Skeletal muscle satellite cell (primary cell): ENCODE measurements around the gene LAPTM5.

Source experiments
- H3K27me3 ChIP-seq: 2 replicates; pipeline ENCODE4 v1.7.0; 2013; ENCODE audit warnings: low read length; ENCODE audit not compliant: control insufficient read depth, insufficient read depth
- H3K36me3 ChIP-seq: 2 replicates; pipeline ENCODE4 v1.7.0; 2013; ENCODE audit warnings: mild to moderate bottlenecking, control low read depth, low read length; ENCODE audit not compliant: insufficient read depth
- H3K4me1 ChIP-seq: 2 replicates; pipeline ENCODE4 v1.7.0; 2013; ENCODE audit warnings: low read length; ENCODE audit not compliant: control insufficient read depth, insufficient read depth
- H3K4me2 ChIP-seq: 2 replicates; pipeline ENCODE4 v1.7.0; 2013; ENCODE audit warnings: mild to moderate bottlenecking, low read length
- H3K4me3 ChIP-seq: 2 replicates; pipeline ENCODE4 v1.7.0; 2013; ENCODE audit warnings: low read length
- H3K9ac ChIP-seq: 2 replicates; pipeline ENCODE4 v1.7.0; 2013; ENCODE audit warnings: mild to moderate bottlenecking, low read depth, low read length, moderate library complexity
- H3K9me3 ChIP-seq: replicated peaks from 2 replicates; pipeline ENCODE4 v1.7.0; 2013; ENCODE audit warnings: mild to moderate bottlenecking, control low read depth, low read length

The LAPTM5 gene

DNA sequence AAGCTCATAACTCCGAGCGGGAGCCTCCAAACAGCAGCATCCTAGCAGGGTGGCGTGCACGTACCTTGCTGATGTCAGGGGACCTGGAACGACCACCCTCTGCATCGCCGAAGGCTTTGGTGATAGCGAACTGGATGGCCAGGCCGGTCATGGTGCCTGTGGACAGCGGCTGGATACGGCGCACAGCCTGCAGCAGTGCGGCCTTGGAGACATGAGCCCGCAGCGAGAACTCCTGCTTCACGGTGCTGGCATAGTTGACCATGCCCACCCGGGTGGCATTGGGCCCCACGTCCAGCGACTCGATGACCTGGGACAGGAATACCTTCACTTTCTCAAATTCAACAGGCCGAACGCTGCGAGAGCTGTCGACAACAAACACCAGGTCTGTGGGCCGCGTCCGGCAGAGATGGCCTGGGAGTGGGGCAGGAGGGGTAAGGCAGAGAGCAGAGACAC is 36.2 kb downstream of the LAPTM5 start:
- Histone ChIP-seq H3K9ac (no peak overlapping the region), H3K27me3 (no peaks in the 10 kb centered on the region), H3K9me3 (no peaks in the 10 kb centered on the region), H3K4me2 (no peak overlapping the region), H3K4me1 (peaks cover 11% of the 10 kb centered on the region), H3K36me3 (no peaks in the 10 kb centered on the region), H3K4me3 (no peak overlapping the region)

DNA sequence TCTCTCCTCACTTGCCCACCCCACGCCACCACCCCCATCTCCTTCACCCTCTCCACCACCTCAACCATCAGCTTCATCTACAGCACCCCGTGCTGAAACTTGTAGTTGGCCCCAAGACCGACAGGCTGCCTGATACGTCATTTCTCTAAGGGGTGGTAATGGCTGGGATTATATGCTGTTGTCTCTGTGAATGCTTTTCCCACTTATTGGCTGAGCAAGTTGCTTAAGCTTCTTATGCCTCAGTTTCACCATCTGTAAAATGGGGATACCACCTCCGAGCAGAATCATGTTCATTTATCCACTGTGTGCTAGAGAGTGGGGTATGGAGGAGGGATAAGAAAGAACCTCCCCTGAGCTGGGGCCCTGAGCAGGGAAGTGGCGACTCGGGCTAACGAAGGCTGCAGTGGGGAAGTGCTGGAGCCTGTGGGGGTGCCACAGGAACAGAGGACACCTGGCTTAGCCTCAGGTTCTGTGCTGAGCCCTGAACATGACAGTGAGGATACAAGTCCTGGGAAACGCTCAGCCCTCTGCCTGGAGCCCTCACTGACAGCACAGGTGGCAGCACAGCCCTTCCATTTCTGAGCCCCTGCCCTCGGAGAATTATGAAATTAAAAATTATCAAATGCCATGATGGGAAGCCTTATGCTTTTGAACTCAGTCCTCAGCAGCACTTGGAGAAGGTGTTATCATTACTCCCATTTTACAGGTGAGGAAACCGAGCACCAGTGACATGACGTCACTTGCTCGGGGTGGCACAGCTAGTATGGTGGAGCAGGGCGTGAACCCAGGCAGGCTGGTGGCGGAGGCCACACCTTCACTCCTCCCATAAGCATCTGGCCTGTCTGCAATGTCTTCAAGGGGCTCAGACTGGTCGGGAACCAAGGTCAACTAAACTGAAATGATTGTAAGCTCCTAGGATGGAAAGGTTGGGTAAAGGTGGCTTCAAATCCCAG is 37.0 kb downstream of the LAPTM5 start:
- Histone ChIP-seq H3K27me3 (no peaks in the 10 kb centered on the region), H3K9me3 (no peaks in the 10 kb centered on the region), H3K36me3 (no peaks in the 10 kb centered on the region), H3K4me1 (peaks cover 11% of the 10 kb centered on the region), H3K4me3 (no peak overlapping the region), H3K9ac (no peak overlapping the region), H3K4me2 (no peak overlapping the region)

DNA sequence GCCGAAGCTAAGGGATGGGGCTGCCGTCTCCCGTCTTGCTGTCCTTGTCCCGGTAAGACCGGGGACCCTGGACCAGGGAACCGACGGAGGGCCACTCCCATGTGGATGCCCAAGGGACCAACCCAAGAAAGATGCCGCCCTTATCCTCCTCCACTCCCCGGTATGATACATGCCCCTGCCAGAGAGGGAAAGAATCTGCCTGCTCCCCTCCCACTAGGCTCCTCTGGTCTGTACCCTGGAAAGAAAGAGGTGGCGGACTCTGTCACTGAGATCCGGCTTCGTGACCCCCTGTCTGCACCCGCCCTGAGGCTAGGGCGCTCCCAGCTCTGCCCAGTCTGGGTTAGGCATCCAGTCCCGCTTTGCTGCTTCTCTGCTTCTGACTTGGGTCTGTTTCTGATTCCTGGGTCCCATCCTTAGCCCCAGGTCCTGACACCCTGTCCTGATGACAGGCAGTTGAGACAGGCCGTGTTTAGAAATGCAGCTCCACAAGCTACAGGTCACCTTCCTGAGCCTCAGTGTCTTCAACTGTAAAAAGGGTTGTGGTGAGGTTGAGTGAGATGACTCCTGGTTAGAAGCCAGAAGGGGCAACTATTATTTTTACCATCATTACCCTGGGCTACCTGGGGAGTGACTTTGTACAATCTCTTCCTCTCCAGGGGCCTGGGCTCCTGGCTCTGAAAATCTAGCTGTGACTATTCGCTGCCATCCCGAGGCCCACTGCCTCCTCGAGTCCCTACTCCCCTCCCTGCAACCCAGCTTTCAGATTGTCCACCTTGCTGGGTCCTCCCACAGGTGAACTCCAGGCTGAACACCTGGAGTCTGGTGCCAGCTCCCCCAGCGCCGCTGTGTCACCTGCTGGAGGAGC is 37.9 kb downstream of the LAPTM5 start:
- Histone ChIP-seq H3K27me3 (no peaks in the 10 kb centered on the region), H3K4me2 (peak overlapping the region; percentile 80), H3K4me3 (peak overlapping the region; percentile 64), H3K4me1 (peaks cover 11% of the 10 kb centered on the region), H3K36me3 (no peaks in the 10 kb centered on the region), H3K9ac (peak overlapping the region; percentile 83), H3K9me3 (no peaks in the 10 kb centered on the region)

DNA sequence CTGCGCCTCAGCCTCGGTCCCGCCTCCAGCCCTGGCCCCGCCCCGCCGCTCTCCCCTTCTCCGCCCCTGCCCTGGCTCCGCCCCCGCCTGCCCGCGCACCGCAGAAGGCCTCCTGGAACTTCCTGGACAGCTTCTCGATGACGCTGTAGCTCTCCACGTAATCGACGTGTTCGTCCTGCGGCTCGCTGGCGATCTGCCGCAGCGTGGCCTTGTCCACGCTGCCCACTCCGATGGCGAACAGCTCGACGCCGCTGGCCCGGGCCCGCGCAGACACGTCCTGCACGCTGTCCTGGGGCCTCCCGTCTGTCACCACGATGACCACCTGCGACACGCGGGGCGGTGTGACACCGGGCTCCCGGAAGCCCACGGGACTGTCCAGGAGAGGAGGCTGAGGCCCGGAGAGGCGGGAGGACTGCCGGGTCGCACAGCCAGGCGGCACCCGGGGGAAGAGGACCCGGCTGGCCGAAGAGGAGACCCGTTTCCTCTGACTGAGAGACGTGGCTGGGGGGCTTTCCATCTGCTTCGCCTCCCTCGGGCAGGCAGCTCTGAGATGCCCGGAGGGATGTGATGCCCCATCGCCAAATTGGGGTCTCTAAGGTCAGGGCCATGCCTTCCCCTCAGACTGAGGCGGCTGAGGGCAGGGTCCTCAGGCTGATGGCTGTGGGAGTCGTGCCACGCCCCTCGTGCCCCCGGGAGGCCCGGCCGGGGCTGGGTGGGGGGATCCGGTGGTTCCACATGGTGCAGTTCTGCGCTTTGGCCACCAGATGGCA is 38.8 kb downstream of the LAPTM5 start:
- Histone ChIP-seq H3K9me3 (no peaks in the 10 kb centered on the region), H3K4me1 (peaks cover 11% of the 10 kb centered on the region), H3K9ac (peak overlapping the region; percentile 83), H3K4me2 (peak overlapping the region; percentile 80), H3K27me3 (no peaks in the 10 kb centered on the region), H3K36me3 (no peaks in the 10 kb centered on the region), H3K4me3 (peak overlapping the region; percentile 64)

DNA sequence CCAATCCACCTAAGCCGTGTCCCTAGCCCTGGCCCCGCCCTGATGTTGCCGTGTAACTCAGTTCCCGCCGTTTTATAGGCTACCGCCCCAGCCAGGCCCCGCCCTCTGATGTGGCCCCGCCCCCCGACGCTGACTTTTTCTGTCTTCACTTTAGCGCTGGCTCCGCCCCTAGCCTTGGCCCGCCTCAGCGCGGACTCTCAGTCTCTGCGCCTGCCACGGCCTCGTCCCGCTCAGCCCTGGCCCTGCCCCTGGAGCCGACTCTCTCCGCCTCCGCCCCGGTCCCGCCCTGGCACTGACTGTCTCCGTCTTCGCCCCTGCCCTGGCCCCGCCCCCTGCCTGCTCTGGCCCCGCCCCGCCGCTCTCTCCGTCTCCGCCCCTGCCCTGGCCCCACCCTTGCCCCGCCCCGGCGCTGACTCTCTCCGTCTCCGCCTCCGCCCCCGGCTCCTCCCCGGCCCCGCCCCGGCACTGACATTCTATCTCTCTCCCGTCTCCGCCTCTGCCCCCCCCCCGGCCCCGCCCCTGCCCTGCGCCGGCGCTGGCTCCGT is 39.4 kb downstream of the LAPTM5 start:
- H3K4me3 ChIP-seq = peak overlapping the region; percentile 61
- H3K27me3 ChIP-seq = no peaks in the 10 kb centered on the region
- peak overlapping the region; percentile 71 for H3K4me2 ChIP-seq
- no peak overlapping the region for H3K9ac ChIP-seq
- no peaks in the 10 kb centered on the region for H3K9me3 ChIP-seq
- H3K4me1 ChIP-seq = peaks cover 11% of the 10 kb centered on the region
- H3K36me3 ChIP-seq = no peaks in the 10 kb centered on the region

DNA sequence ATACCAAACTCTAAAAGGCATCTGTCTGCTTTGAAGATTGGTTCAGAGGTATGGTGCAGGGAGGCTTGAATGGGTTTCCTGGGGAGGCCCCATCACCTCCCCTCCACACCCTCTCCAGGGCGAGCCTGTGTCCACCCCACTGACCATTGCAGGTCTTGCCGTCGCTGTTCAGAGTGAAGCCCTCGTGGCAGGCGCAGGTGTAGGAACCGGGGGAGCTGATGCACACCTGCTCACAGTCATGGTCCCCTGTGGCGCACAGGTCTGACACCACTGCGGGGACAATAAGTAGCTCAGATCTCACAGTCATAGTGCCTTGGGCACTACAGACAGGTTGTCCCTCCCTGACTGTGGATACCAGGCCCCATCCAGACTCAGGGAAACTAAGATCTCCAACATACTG is 40.9 kb downstream of the LAPTM5 start:
- no peak overlapping the region for H3K4me2 ChIP-seq
- H3K9me3 ChIP-seq = no peaks in the 10 kb centered on the region
- H3K36me3 ChIP-seq = no peaks in the 10 kb centered on the region
- peaks cover 11% of the 10 kb centered on the region for H3K4me1 ChIP-seq
- no peak overlapping the region for H3K9ac ChIP-seq
- no peak overlapping the region for H3K4me3 ChIP-seq
- H3K27me3 ChIP-seq = peaks cover 7% of the 10 kb centered on the region

DNA sequence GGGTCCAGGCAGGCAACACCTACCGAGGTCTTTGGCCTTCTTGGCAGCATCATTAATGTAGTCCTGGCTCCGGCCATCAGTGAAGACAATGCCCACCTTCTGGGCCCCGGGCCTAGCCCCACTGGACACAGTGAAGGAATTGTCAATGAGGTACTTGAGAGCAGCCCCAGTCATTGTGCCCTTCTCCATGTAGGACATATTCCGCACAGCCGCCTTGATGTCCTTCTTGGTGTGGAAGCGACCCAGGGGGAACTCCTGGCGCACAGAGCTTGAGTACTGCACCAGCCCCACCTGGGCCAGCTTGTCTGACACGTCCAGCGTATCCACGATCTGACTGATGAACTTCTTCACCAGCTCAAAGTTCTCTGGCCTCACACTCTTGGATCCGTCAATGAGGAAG is 41.7 kb downstream of the LAPTM5 start:
- Histone ChIP-seq H3K4me2 (no peak overlapping the region), H3K27me3 (peaks cover 11% of the 10 kb centered on the region), H3K4me3 (no peak overlapping the region), H3K4me1 (peaks cover 11% of the 10 kb centered on the region), H3K36me3 (no peaks in the 10 kb centered on the region), H3K9me3 (no peaks in the 10 kb centered on the region), H3K9ac (no peak overlapping the region)

DNA sequence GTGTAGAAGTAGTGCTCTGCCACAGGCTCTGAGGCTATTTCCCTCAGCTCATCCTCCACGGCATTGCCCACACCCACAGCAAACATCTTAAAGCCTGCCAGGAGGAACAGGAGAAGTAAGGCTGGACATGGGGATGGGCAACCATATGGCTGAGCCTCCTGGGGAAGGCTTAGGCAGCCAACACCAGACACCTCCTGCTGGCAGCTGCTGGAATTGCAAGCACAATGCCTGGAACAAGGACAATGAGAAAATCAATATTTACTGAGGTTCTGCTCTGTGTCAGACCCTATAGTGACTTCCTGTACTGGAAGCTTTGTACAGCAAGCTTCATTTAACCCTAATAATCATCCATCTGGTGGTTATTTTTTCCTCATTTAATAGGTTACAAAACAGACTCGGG is 42.4 kb downstream of the LAPTM5 start:
- no peaks in the 10 kb centered on the region for H3K9me3 ChIP-seq
- no peaks in the 10 kb centered on the region for H3K36me3 ChIP-seq
- peaks cover 13% of the 10 kb centered on the region for H3K27me3 ChIP-seq
- no peak overlapping the region for H3K4me2 ChIP-seq
- H3K9ac ChIP-seq = no peak overlapping the region
- H3K4me1 ChIP-seq = peaks cover 11% of the 10 kb centered on the region
- H3K4me3 ChIP-seq = no peak overlapping the region

DNA sequence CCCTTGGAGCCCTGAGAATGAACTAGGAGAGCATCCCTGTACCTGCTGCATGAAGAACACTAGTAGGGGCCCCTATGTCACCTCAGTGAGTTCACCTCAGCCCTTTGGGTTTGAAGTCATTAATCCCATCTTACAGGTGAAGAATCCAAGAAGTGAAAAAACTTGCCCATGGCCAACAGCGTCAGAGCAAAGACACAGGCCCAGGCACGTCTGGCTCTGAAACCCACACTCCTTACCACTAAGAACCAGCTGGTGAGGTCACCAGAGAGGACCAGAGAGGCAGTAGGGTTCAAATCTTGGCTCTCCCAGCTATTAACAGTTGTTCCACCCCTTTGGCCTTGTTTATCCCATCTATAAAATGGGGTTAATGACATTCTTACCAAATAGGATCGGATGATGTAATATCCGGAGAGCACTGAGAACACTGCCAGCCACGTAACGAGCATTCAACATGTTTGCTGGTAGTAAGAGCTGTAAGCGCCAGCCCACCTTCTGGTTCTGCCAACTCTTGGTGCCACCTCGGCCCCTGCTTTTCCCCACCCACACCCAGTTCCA is 43.0 kb downstream of the LAPTM5 start:
- Histone ChIP-seq H3K4me3 (no peak overlapping the region), H3K9me3 (no peaks in the 10 kb centered on the region), H3K27me3 (peaks cover 19% of the 10 kb centered on the region), H3K4me2 (no peak overlapping the region), H3K4me1 (peaks cover 10% of the 10 kb centered on the region), H3K36me3 (no peaks in the 10 kb centered on the region), H3K9ac (no peak overlapping the region)

DNA sequence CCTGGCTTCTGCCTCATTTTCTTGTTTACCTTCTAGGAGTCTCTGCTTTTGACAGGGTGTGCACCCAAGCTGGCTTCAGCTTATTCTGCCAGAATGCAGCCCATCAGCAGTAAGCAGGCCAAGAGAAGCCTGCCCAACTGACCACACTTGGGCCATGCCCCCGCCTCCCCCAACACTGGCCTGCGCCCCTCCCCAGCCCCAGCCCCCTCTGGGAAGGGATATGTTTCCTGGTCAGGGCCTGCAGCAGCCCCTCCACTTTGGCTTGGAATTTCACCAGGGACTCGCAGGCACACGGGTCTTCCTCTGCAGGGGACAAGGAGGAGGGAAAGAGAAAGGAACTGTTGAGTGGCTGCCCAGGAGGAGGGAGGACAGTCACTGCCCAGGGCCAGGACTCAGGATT is 43.5 kb downstream of the LAPTM5 start:
- Histone ChIP-seq H3K4me2 (no peak overlapping the region), H3K4me3 (no peak overlapping the region), H3K27me3 (peaks cover 24% of the 10 kb centered on the region), H3K9ac (no peak overlapping the region), H3K36me3 (no peaks in the 10 kb centered on the region), H3K4me1 (peaks cover 4% of the 10 kb centered on the region), H3K9me3 (no peaks in the 10 kb centered on the region)
